ENCODE results near the gene GIT1.

The GIT1 gene

GRCh38 chr17:29590411-29591145 is 1.1 kb upstream of the GIT1 start:
- H3K4me3 ChIP-seq (ENCODE audit: low read length): peak overlapping the region; percentile 91
- no peaks in the 10 kb centered on the region for H3K36me3 ChIP-seq (ENCODE audit: insufficient read depth, low read length)
- H3K9me3 ChIP-seq (replicated peaks; ENCODE audit: low read length): no peaks in the 10 kb centered on the region
- peak overlapping the region; percentile 70 for H3K9ac ChIP-seq (ENCODE audit: low read depth, low read length)
- no peaks in the 10 kb centered on the region for H3K27me3 ChIP-seq (ENCODE audit: control insufficient read depth, insufficient read depth, low read length)
- H3K4me1 ChIP-seq (ENCODE audit: control insufficient read depth, insufficient read depth, low read length): peaks cover 64% of the 10 kb centered on the region
- H3K4me2 ChIP-seq (ENCODE audit: low read length): peak overlapping the region; percentile 97

- H3K9me3 ChIP-seq (replicated peaks; ENCODE audit: low read length): no peaks in the 10 kb centered on the region
- no peaks in the 10 kb centered on the region for H3K27me3 ChIP-seq (ENCODE audit: control insufficient read depth, insufficient read depth, low read length)
- no peaks in the 10 kb centered on the region for H3K36me3 ChIP-seq (ENCODE audit: insufficient read depth, low read length)
- peaks cover 72% of the 10 kb centered on the region for H3K4me1 ChIP-seq (ENCODE audit: control insufficient read depth, insufficient read depth, low read length)
- peak overlapping the region; percentile 97 for H3K4me2 ChIP-seq (ENCODE audit: low read length)
- H3K4me3 ChIP-seq (ENCODE audit: low read length): peak overlapping the region; percentile 91
- H3K9ac ChIP-seq (ENCODE audit: low read depth, low read length): peak overlapping the region; percentile 84
Measured at GRCh38 chr17:29588562-29589411, 661 bp downstream of the GIT1 start.

DNA sequence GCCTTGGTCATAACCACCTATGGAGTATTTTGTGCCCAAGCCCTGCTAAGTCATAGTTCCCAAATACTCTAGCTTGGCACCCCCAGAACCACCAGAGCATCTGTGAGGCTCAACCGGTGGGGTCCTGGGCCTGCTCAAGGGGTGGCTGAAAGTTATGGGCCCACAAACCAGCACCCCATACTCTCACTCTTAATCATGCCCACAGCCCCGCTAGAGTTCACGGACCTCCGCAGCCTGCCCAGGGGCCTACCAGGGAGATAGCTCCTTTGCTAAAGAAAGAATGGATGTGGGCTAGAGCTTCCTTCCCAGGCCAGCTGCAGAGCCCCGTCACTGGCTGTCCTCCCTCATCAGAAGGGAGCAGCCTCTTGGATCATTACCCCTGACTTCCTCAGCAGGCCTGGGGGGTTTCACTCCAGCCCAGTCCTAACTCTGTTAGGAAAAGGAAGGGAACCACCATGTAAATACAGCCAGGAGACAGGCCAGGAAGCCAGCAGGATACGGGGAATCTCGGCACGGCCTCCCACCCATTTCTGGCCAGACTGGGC is 1.4 kb downstream of the GIT1 start:
- Histone ChIP-seq H3K27me3 (ENCODE audit: control insufficient read depth, insufficient read depth, low read length) (no peaks in the 10 kb centered on the region), H3K36me3 (ENCODE audit: insufficient read depth, low read length) (peaks cover 4% of the 10 kb centered on the region), H3K9me3 (replicated peaks; ENCODE audit: low read length) (no peaks in the 10 kb centered on the region), H3K9ac (ENCODE audit: low read depth, low read length) (peak overlapping the region; percentile 84), H3K4me2 (ENCODE audit: low read length) (peak overlapping the region; percentile 97), H3K4me3 (ENCODE audit: low read length) (peak overlapping the region; percentile 91), H3K4me1 (ENCODE audit: control insufficient read depth, insufficient read depth, low read length) (peaks cover 72% of the 10 kb centered on the region)

- Histone ChIP-seq H3K4me1 (ENCODE audit: control insufficient read depth, insufficient read depth, low read length) (peaks cover 69% of the 10 kb centered on the region), H3K4me3 (ENCODE audit: low read length) (peak overlapping the region; percentile 91), H3K9me3 (replicated peaks; ENCODE audit: low read length) (no peaks in the 10 kb centered on the region), H3K9ac (ENCODE audit: low read depth, low read length) (peak overlapping the region; percentile 84), H3K36me3 (ENCODE audit: insufficient read depth, low read length) (peaks cover 9% of the 10 kb centered on the region), H3K4me2 (ENCODE audit: low read length) (peak overlapping the region; percentile 97), H3K27me3 (ENCODE audit: control insufficient read depth, insufficient read depth, low read length) (no peaks in the 10 kb centered on the region)
Measured at GRCh38 chr17:29587591-29587990, 1.9 kb downstream of the GIT1 start.

DNA sequence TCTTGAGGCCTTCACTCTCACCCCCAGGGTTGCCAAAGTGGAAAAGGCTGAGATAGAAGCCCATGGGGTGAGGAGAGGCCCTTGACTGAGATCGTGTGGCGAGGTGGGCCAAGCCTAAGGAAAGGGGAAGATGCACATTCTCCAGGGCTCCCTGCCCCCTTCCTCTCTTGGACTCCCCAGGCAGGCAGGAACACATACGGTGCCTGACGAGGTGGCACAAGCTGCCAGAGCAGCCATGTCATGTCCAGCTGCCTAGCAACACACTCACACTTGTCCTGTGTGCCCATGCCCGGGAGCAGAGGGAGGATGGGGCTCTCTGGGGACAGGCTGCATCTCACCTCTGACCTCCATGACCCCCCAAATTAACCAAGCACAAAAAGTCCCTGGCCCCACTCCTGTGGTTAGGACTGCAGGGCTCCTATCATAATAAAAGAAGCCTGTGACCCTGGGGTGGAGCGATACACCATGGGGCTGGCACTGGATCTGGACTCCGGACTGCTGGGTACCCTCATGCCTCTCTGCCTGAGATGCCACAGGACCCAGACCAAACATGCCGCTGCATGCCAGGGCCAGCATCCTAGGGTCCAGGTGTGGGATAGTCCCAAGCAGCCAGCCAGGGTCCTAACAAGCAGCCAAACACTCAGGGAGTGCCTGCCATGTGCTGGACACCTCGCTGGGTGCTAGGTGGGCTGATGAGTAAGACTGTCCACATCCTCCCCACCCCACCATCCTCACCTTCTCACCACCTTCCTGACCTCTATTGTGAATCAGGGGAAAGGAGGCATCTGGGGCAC is 2.6 kb downstream of the GIT1 start:
- H3K4me2 ChIP-seq (ENCODE audit: low read length): peak overlapping the region; percentile 97
- H3K36me3 ChIP-seq (ENCODE audit: insufficient read depth, low read length): peaks cover 16% of the 10 kb centered on the region
- no peaks in the 10 kb centered on the region for H3K27me3 ChIP-seq (ENCODE audit: control insufficient read depth, insufficient read depth, low read length)
- no peak overlapping the region for H3K4me3 ChIP-seq (ENCODE audit: low read length)
- H3K9me3 ChIP-seq (replicated peaks; ENCODE audit: low read length): no peaks in the 10 kb centered on the region
- peak overlapping the region; percentile 84 for H3K9ac ChIP-seq (ENCODE audit: low read depth, low read length)
- peaks cover 62% of the 10 kb centered on the region for H3K4me1 ChIP-seq (ENCODE audit: control insufficient read depth, insufficient read depth, low read length)

DNA sequence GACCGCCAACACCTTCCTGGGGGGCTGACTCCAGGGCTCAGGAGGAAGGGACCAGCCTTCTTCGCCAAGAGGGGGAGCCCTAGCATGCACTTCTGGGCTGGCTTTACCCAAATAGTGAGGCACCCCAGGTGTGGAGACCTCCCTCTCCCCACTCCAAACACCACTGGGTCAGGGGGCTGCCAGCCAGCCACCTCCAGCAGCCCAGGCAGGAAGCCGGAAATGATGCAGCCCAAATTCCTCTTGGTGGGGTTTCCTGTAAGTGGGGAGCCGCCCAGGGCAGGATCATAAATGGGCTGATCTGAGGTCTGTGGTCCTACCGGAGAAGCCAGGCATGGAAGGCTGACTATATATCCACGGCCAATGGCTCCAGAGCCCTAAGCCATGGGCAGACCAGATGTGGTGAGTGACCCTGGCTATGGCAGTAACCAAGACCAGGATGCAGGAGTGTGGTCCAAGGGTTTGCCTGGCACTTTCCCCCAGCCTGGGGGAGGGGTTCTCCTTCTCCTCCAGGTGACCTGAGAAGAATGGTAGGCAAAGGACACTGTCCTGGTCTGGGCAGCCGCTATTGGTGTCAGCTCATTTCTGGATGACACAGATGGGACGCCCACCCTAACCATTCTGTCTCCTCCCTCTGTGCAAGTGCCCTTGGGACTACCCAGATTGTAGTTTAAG is 4.2 kb downstream of the GIT1 start:
- Histone ChIP-seq H3K27me3 (ENCODE audit: control insufficient read depth, insufficient read depth, low read length) (no peaks in the 10 kb centered on the region), H3K9me3 (replicated peaks; ENCODE audit: low read length) (no peaks in the 10 kb centered on the region), H3K4me2 (ENCODE audit: low read length) (peak overlapping the region; percentile 55), H3K36me3 (ENCODE audit: insufficient read depth, low read length) (peaks cover 25% of the 10 kb centered on the region), H3K9ac (ENCODE audit: low read depth, low read length) (no peak overlapping the region), H3K4me1 (ENCODE audit: control insufficient read depth, insufficient read depth, low read length) (peaks cover 46% of the 10 kb centered on the region), H3K4me3 (ENCODE audit: low read length) (no peak overlapping the region)

GRCh38 chr17:29584452-29585079 is 4.9 kb downstream of the GIT1 start:
- Histone ChIP-seq H3K9ac (ENCODE audit: low read depth, low read length) (peak overlapping the region; percentile 33), H3K9me3 (replicated peaks; ENCODE audit: low read length) (no peaks in the 10 kb centered on the region), H3K4me2 (ENCODE audit: low read length) (peak overlapping the region; percentile 55), H3K36me3 (ENCODE audit: insufficient read depth, low read length) (peaks cover 31% of the 10 kb centered on the region), H3K4me1 (ENCODE audit: control insufficient read depth, insufficient read depth, low read length) (peaks cover 39% of the 10 kb centered on the region), H3K27me3 (ENCODE audit: control insufficient read depth, insufficient read depth, low read length) (no peaks in the 10 kb centered on the region), H3K4me3 (ENCODE audit: low read length) (no peak overlapping the region)

DNA sequence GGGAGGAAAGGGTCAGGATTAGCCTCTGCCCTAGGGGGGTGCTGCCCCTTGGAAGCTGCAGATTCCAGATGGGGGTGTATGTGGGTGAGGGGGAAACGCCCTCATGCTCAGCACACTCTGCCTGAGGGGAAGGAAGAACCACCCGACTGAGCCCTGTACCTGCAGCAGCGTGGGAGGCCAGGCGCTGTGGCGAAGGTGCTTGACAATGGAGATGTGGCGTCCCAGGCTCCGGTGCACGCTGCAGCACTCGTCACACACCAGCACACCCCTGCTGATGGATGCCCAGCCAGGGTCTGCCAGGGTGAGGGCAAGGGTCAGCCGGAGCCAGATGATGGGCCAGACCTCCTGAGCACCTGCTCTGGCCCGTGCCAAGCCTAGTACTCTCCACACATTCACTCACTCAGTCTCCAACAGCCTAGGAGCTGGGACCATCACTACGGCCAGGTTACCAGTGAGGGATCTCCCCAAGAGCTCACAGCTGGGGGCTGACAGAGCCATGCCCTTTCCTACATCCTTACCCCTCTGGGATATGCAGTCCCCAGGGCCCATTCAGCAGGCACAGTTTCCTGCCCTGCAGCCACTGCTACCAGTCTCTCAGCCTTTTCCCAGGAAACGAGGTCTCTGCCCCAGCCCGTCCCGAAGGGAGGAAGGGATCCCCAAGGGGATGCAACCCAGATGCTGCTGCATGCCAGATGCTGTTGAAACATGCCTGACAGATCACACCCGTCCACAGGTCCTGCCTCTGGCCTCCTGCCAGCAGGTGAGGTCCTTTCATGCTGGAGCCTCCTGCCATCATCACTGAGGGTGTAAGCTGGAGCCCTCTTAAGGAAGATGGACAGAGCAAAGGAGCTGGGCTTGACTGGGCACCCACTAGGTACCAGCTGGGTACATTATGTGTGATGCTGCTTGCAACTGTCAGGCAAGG is 5.9 kb downstream of the GIT1 start:
- Histone ChIP-seq H3K4me2 (ENCODE audit: low read length) (no peak overlapping the region), H3K4me1 (ENCODE audit: control insufficient read depth, insufficient read depth, low read length) (peaks cover 39% of the 10 kb centered on the region), H3K9me3 (replicated peaks; ENCODE audit: low read length) (no peaks in the 10 kb centered on the region), H3K36me3 (ENCODE audit: insufficient read depth, low read length) (peaks cover 31% of the 10 kb centered on the region), H3K9ac (ENCODE audit: low read depth, low read length) (no peak overlapping the region), H3K27me3 (ENCODE audit: control insufficient read depth, insufficient read depth, low read length) (no peaks in the 10 kb centered on the region), H3K4me3 (ENCODE audit: low read length) (no peak overlapping the region)

GRCh38 chr17:29582772-29583171 is 6.7 kb downstream of the GIT1 start:
- Histone ChIP-seq H3K27me3 (ENCODE audit: control insufficient read depth, insufficient read depth, low read length) (no peaks in the 10 kb centered on the region), H3K9me3 (replicated peaks; ENCODE audit: low read length) (no peaks in the 10 kb centered on the region), H3K9ac (ENCODE audit: low read depth, low read length) (no peak overlapping the region), H3K36me3 (ENCODE audit: insufficient read depth, low read length) (peaks cover 31% of the 10 kb centered on the region), H3K4me3 (ENCODE audit: low read length) (no peak overlapping the region), H3K4me1 (ENCODE audit: control insufficient read depth, insufficient read depth, low read length) (peaks cover 39% of the 10 kb centered on the region), H3K4me2 (ENCODE audit: low read length) (no peak overlapping the region)
